HuH-7 (cell line): Measurements from ENCODE around the gene TGFBRAP1.

Experiments used
- DNase-seq: peaks from one replicate; pipeline ENCODE4 v3.0.0; 2011; ENCODE audit warnings: low spot score

The TGFBRAP1 gene

DNA sequence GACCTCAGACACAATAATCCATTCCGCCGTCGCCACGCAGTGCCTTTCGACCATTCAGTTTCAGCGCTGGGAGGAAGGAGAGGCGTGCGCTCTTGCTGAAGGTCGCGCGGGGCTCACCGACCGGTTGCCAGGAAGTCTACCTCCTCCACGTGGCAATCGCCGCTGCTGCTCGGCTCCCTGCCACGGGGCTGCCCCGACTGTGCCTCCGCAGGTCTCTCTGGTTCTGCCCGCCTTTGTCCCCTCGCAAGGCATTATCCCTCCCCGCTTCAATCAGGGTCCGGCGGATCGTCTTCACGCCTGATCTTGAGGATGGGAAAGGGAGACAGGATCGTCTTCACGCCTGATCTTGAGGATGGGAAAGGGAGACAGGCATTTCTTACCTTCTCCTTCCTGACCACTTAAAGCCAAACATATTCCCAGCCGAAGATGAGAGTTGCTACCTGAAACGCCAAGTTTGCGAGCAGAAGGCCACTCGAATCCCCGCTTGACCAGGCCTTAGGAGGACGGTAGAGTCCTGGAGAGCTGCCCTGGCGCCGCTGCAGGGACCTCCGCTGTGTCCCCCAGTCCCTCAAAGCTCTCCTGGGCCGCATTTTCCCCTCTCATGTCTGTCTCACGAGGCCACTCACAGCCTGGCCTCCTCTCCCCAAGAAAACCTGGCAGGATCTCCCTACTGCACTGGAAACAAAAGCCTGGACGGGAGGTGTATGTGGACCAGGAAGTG is 92.3 kb downstream of the TGFBRAP1 start:
- no peak for DNase-seq

DNA sequence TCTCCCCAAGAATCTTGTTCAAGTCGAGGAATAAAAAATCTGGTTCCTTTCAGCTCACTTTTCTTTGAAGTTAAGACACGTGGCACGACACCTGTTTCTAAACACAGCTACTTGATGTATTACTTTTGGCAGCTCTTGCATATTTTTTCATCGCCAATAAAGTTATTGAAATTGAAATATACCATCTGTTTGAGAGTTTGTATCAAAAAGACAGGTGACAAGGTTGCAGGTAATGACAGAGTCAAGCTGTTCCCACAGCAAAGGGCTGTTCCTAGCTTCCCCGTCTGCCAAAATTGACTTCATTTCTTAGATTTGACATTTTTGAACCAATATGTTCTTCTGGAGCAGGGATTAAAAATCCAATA is 93.5 kb downstream of the TGFBRAP1 start:
- DNase-seq, result no peak

DNA sequence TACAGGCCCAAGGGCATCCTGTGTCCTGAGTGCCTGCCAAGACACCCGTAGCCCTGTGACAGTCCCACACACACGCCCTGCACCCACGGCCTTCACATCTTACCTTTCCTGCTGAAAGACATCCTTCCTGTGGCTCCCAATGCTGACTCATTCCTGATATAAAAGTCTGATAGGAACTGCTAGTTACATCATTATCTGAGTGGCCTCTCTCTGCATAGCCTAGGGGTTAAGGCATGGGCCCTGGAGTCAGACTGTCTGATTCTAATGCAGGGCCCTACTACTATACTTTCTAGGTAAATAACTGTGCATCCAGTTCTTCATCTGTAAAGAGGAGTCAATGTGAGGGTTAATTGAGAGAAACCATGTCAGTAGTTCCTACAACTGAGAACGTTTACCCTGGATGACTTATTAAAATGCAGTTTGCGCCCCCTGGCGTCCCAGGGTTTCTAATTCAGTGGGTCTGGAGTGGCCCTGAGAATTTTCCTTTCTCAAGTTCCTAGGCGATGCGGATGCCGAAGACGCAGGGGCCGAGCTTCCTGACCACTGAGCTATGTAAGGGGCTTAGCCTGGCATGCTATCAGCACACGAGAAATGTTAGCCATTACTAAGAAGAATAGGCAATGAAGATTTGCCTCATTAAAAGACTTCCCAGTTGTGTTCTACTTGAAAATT is 94.0 kb downstream of the TGFBRAP1 start:
- peak; percentile 73 for DNase-seq

DNA sequence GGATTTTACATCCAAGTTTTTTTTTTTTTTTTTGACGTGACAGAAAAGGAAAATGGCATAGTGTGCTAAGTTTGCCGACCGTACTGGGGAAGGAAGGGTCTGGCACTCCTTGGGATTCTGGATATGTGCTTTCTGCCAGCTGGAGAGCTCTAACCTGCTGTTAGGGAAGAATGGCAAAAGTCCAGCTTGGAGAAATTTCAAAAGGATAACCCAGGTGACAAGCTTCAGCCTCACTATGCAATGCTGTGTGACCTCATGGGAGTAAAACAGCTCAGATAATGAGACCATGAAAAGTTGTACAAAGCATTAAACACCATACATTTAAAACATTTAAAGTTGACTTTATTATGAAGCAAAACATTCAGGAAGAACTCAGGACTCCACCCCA is 98.3 kb downstream of the TGFBRAP1 start:
- DNase-seq, result no peak

DNA sequence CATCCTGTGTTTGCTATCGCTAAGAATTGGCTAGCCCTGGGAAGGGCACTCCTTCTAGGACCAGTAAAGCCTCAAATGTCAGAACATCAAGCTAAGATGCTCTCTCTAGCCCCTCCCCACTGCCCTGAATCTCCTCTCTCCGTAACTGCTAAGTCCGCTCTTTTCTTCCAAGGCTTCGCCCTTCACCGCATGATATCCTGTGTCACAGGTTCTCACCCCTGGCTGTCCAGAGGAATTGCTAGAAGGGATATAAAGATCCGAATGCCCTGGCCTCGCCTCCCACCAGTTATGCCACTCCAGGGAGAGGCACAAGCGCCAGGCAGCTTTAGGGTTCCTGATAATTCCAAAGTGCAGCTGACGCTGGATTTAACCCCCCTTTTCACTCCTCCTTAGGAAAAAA is 105.1 kb downstream of the TGFBRAP1 start:
- no peak for DNase-seq

DNA sequence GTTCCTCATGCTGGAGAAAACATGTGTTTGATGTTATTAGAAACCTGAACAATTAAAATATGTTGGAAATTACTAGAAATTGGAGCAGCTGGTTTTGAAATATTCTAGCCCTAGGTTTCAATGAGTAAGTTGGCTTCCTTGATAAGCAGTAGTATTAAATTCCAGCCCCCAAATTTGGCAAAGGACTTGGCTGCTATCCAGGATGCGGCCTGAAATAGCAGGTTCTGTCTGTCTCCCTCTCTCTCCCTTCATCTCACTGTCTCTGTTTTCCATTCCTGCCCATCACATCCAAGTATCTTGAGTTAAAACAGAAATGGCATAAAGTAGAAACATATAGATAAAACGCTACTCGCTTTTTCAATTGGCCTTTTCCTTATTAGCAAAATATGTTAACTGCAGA is 108.9 kb downstream of the TGFBRAP1 start:
- no peak for DNase-seq

DNA sequence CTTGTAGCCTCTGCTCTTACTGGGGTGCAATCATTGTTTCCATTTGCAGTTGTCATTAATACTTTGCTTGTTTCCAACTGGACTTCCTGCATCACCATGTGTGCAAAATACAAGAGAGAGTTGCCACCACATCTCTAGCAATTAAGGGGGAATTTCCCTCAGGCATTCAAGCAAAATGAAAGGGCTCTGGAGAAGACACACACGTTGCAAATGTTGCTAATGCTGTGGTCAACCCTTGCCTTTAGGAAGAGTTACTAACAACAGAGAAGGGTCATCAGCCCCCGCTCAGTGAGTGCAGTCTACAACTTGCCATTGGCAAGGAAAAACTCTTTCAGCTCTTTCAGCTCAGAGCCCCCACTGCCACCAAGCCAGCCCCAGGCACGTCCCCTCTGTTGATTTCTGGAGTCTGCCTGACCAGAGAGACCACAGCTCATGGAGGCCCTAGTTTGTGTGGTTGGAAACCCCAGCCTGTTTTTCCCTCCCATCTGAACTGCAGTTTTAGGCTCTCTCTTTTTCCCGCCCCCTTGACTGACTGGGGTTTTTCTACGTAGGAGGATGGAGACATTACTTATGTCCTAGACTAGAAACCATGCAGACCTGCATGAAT is 113.8 kb downstream of the TGFBRAP1 start:
- no peak for DNase-seq
